Upper lobe of left lung (tissue), 6 donors: Measurements from ENCODE around the gene RCAN3. TPM values are rescaled to one million over a fixed set of nuclear protein-coding genes. Genes with fewer than 3 reads are reported as not detected.
A peak's percentile ranks its signal among the peaks of the same experiment; 100 is the strongest.

Source experiments
- ATAC-seq, 2 donors: fragments of 200-7000 bp; cut with Tn5 transposase; one replicate each; pipeline ENCODE4 v1.9.1; 2022; ENCODE audit warnings: mild to moderate bottlenecking in 2 of 2, moderate library complexity in 2 of 2; ENCODE audit not compliant: low FRiP score in 2 of 2
- DNase-seq, 2 donors: peaks; one replicate each; pipeline ENCODE4 v3.0.0-alpha.2; 2019 to 2020
- H3K27ac ChIP-seq, 4 donors: fragments of 200-600 bp; sonication (generic); one replicate each; pipeline ENCODE4 v1.5.1; 2016 to 2019
- H3K27me3 ChIP-seq, 4 donors: fragments of 200-600 bp; sonication (generic); one replicate each; pipeline ENCODE4 v1.5.1; 2017 to 2019
- H3K36me3 ChIP-seq, 4 donors: fragments of 200-600 bp; sonication (generic); one replicate each; pipeline ENCODE4 v1.5.1; 2016 to 2019
- H3K4me1 ChIP-seq, 4 donors: fragments of 200-600 bp; sonication (generic); one replicate each; pipeline ENCODE4 v1.5.1; 2018 to 2019
- H3K4me3 ChIP-seq, 4 donors: fragments of 200-600 bp; sonication (generic); one replicate each; pipeline ENCODE4 v1.5.1; 2017 to 2019; ENCODE audit warnings: mild to moderate bottlenecking in 2 of 4, moderate library complexity in 1 of 4
- H3K9me3 ChIP-seq, 4 donors: fragments of 200-600 bp; sonication (generic); one replicate each; pipeline ENCODE4 v1.5.1; 2018 to 2019
- EP300 ChIP-seq, 4 donors: sonication (generic); formaldehyde crosslinking; IDR thresholded peaks; one replicate each; pipeline ENCODE4 v1.5.1; 2017; ENCODE audit warnings: antibody characterized with exemption in 4 of 4, control low read depth in 2 of 4
- POLR2A ChIP-seq, 4 donors: fragments of 450-650 bp; IDR thresholded peaks; one replicate each; pipeline ENCODE4 v1.5.1; 2016 to 2017; ENCODE audit warnings: antibody characterized with exemption in 4 of 4, mild to moderate bottlenecking in 2 of 4
- POLR2AphosphoS5 ChIP-seq, 2 donors: sonication (generic); formaldehyde crosslinking; IDR thresholded peaks; one replicate each; pipeline ENCODE4 v1.5.1; 2017; ENCODE audit warnings: antibody characterized with exemption in 2 of 2
- WGBS, 2 donors: methylation state at CpG; one replicate each; pipeline ENCODE4 v1.1.5; 2017 to 2018; 5-methylcytosine and 5-hydroxymethylcytosine counted together
- total RNA-seq, 6 donors: library from RNA; depleted of rRNA in 4 of 6; stranded (reverse); fragments of >200 nt in 4 of 6; gene quantifications; one replicate each; pipeline versions ENCODE4 v1.1.0 to v1.2.1, GENCODE V29; 2016 to 2021
- TF ChIP-seq, protein P1 (sequence below), 6 experiments: fragments of 450-650 bp in 4 of 6; fragments of 200-600 bp in 2 of 6; sonication (generic) in 2 of 6; IDR thresholded peaks; one replicate each; pipeline ENCODE4 v1.5.1; 2016 to 2019; ENCODE audit warnings: antibody characterized with exemption in 6 of 6
- donor health status: DM: no; HTN: no; CAD: no; lungs with moderate emphysema.
- donor health status: DM: no; HTN: yes; CAD: no; lungs with severe emphysema.

The RCAN3 gene
- total RNA-seq, 6 donors from 2014 or later = 13.6 to 35.5 (median 18.6) TPM

DNA sequence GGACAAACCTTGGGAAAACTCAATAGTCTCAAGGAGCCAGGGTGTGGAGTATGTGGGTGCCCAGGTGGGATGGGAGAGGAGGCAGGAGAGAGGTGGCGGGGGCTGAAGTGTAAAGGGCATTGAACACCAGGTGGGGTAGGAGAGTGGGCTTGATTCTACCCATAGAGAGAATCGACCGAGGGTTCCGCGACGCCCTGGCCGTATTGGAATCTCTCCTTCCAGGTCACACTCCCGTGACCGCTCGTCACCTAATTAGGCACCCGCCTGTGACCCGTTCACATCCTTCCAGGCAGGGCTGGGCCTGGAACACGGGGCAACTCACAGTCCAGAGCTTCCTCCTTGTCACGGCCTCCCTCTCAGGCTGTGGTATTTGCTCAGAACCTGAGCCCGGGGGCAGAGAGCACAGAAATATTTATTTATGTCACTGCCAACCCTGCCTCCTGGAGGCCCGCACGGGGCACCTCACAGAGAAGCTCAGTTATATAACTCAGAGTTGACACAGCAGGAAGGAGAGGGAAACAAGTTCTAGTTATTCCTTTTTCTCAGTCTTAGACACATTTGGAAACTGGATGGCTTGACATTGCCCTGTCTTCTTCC, 65.3 kb downstream of the RCAN3 start:
- no peak for TF ChIP-seq POLR2A (IDR thresholded peaks at IDR 0.05)
- TF ChIP-seq, protein P1, sequence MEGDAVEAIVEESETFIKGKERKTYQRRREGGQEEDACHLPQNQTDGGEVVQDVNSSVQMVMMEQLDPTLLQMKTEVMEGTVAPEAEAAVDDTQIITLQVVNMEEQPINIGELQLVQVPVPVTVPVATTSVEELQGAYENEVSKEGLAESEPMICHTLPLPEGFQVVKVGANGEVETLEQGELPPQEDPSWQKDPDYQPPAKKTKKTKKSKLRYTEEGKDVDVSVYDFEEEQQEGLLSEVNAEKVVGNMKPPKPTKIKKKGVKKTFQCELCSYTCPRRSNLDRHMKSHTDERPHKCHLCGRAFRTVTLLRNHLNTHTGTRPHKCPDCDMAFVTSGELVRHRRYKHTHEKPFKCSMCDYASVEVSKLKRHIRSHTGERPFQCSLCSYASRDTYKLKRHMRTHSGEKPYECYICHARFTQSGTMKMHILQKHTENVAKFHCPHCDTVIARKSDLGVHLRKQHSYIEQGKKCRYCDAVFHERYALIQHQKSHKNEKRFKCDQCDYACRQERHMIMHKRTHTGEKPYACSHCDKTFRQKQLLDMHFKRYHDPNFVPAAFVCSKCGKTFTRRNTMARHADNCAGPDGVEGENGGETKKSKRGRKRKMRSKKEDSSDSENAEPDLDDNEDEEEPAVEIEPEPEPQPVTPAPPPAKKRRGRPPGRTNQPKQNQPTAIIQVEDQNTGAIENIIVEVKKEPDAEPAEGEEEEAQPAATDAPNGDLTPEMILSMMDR (IDR thresholded peaks at IDR 0.05) = peak in 3 of 6 experiments; percentile 16 to 40 (median 18)
- H3K4me3 ChIP-seq = no peak overlapping the region
- H3K9me3 ChIP-seq = no peaks in the 10 kb centered on the region
- no peaks in the 10 kb centered on the region for H3K27me3 ChIP-seq
- WGBS, 2 donors = 30 to 41% methylated on average over 14 to 17 of the region's 17 CpGs
- H3K4me1 ChIP-seq = peaks cover 0 to 14% (median 0%) of the 10 kb centered on the region in 4 donors
- DNase-seq (peak in 1 of 2 donors; percentile 88), ATAC-seq (peak; percentile 50 to 92)
- peak overlapping the region; percentile 27 to 82 (median 62) for H3K27ac ChIP-seq
- no peaks in the 10 kb centered on the region for H3K36me3 ChIP-seq

DNA sequence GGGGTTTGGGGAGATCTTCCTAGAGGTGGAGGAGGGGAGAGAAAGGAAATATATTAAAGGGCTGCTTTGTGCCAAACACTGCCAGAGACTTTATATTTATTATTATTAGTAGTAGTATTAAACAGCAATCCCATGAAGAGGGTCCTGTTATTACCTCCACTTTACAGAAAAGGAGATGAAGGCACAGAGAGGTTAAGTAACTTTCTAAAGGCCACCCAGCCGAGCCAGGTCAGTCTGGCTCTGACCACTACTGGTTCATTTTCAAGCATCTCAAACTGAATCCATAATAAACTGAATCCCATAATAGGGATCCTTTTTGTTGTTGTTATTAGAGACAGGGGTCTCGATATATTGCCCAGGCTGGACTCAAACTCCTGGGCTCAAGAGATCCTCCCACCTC, 65.8 kb downstream of the RCAN3 start:
- H3K36me3 ChIP-seq = no peaks in the 10 kb centered on the region
- no peak overlapping the region for H3K4me3 ChIP-seq
- no peaks in the 10 kb centered on the region for H3K27me3 ChIP-seq
- H3K9me3 ChIP-seq = no peaks in the 10 kb centered on the region
- DNase-seq = no peak
- peak overlapping the region; percentile 27 to 82 (median 62) for H3K27ac ChIP-seq
- ATAC-seq = no peak
- WGBS, 2 donors = 76 to 83% methylated on average over 2 of the region's 2 CpGs
- H3K4me1 ChIP-seq = peaks cover 0 to 12% (median 0%) of the 10 kb centered on the region in 4 donors
- TF ChIP-seq POLR2AphosphoS5 (IDR thresholded peaks at IDR 0.05) = no peak
- TF ChIP-seq EP300 (IDR thresholded peaks at IDR 0.05) = no peak
- TF ChIP-seq, protein P1 (IDR thresholded peaks at IDR 0.05) = no peak
- TF ChIP-seq POLR2A (IDR thresholded peaks at IDR 0.05) = no peak

DNA sequence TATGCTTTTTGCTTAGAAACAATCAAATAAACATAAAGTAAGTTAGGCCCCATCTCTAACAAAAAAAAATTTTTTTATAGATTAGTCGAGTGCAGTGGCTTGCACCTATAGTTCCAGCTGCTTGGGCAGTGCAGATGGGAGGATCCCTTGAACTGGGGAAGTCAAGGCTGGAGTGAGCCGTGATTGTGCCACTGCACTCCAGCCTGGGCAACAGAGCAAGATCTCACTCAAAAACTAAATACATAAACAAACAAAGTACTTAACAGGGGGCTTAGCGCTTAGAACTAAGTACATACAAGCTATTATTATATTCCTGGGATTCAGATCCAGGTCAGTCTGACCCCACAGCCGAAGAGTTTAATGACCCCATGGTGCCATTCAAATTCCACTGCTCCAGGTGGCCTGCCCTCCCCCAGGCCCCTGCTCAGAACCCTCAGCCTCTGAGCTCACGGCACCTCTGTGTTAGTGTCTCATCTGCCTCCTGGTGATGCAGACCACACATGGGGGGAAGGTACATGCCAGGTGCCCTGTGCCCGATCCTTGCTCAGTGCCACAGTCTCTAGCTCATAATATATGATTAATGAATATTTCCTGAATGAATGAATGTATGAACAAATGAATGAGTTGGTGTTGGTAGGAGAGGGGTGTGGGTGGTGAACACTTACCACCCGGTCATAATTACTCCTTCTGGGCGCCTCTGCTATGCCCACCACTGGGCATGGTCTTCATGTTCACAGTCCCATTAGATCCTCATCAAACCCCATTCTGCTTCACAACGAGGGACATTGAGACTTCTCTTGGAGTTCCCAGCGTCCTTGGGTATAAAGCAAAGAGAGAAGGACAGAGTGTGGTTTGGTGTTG, 67.9 kb downstream of the RCAN3 start:
- Histone ChIP-seq H3K27me3 (no peaks in the 10 kb centered on the region), H3K36me3 (no peaks in the 10 kb centered on the region), H3K27ac (no peak overlapping the region), H3K9me3 (no peaks in the 10 kb centered on the region), H3K4me3 (no peak overlapping the region), H3K4me1 (peaks cover 0 to 12% (median 0%) of the 10 kb centered on the region in 4 donors)
- ATAC-seq (no peak), DNase-seq (no peak)
- 72 to 84% methylated on average over 9 to 10 of the region's 10 CpGs for WGBS, 2 donors
- TF ChIP-seq POLR2A (IDR thresholded peaks at IDR 0.05) = no peak
- TF ChIP-seq EP300 (IDR thresholded peaks at IDR 0.05) = no peak
- TF ChIP-seq, protein P1 (IDR thresholded peaks at IDR 0.05) = no peak
- no peak for TF ChIP-seq POLR2AphosphoS5 (IDR thresholded peaks at IDR 0.05)

DNA sequence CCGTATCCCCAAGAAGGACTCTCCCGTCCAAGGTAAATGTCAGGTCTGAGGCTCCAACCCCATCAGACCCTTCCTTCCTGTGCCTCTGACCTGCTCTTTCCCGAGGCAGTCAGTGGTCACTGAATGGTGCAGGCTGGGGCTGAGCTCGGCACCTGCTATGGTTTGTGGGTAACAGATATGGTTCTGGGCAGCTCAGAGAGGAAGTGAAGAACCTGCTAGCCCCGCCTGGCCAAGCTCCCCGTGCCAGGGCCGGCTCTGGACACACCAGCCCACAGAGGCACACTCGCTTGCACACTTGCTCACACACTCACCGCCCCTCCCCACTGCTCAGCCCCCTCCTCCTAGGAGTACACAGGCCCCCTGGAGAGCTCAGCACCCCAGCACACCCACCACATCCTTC, 69.7 kb downstream of the RCAN3 start:
- no peaks in the 10 kb centered on the region for H3K9me3 ChIP-seq
- no peak overlapping the region for H3K4me3 ChIP-seq
- TF ChIP-seq POLR2A (IDR thresholded peaks at IDR 0.05) (no peak), EP300 (IDR thresholded peaks at IDR 0.05) (no peak), POLR2AphosphoS5 (IDR thresholded peaks at IDR 0.05) (no peak)
- TF ChIP-seq, protein P1 (IDR thresholded peaks at IDR 0.05) = no peak
- 58 to 76% methylated on average over 9 of the region's 9 CpGs for WGBS, 2 donors
- DNase-seq (no peak), ATAC-seq (no peak)
- H3K4me1 ChIP-seq = peaks cover 0 to 12% (median 0%) of the 10 kb centered on the region in 4 donors
- no peak overlapping the region for H3K27ac ChIP-seq
- H3K36me3 ChIP-seq = no peaks in the 10 kb centered on the region
- no peaks in the 10 kb centered on the region for H3K27me3 ChIP-seq
